Renal cortex interstitium (tissue), 11 donors: ENCODE measurements around the gene FKBP5. TPM values are rescaled to one million over a fixed set of nuclear protein-coding genes. Genes with fewer than 3 reads are reported as not detected.
"Not testable (repeated sequence)": the region's sequence is repeated elsewhere in the genome, so short reads cannot be mapped to it uniquely, and the experiment has no call there.

Experiments
- DNase-seq, 11 donors: peaks; one replicate each; pipeline ENCODE4 v3.0.0-alpha.2; 2013; ENCODE audit warnings: low read depth in 9 of 11, low spot score in 4 of 11; ENCODE audit errors: extremely low read depth in 1 of 11
- polyA plus RNA-seq, 3 donors: library from polyadenylated mRNA; unstranded; fragments of 120-200 nt; gene quantifications; one replicate each; pipeline ENCODE4 v1.2.1, GENCODE V29; 2013; ENCODE audit not compliant: insufficient read length in 3 of 3

The FKBP5 gene
- polyA plus RNA-seq, 3 donors = 18.5 to 31.4 (median 29.8) TPM

DNA sequence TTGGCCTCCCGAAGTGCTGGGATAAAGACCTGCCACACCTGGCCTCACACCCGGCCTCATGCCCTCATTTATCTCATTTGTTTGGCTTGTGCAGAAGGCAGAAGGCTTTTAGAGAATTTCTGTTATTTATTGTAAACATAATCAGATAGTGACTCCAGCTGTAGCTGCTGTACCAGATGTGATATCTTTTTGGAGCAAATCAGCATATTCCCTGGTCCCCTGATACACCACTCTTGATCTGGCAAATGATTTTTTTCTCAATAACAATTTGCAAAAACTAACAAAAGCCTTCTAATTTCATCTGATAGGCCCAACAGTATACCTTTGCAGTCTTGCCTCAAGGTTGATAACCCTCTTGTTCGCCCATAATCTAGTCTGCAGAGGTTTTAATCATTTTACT, 149.5 kb downstream of the FKBP5 start:
- DNase-seq = no peak

DNA sequence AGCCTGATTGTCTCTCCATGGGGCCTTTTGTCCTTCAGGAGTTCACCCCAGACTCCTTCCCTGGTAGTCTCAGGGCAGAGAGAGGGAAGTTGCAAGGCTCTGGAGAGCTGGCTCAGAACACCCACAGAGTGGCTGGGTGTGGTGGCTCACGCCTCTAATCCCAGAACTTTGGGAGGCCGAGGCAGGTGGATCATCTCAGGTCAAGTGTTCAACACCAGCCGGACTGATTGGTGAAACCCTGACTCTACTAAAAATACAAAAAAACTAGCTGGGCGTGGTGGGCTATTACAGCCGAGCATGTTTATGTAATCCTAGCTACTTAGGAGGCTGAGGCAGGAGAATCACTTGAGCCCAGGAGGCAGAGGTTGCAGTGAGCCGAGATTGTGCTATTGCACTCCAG, 152.9 kb downstream of the FKBP5 start:
- DNase-seq = not testable (repeated sequence)

DNA sequence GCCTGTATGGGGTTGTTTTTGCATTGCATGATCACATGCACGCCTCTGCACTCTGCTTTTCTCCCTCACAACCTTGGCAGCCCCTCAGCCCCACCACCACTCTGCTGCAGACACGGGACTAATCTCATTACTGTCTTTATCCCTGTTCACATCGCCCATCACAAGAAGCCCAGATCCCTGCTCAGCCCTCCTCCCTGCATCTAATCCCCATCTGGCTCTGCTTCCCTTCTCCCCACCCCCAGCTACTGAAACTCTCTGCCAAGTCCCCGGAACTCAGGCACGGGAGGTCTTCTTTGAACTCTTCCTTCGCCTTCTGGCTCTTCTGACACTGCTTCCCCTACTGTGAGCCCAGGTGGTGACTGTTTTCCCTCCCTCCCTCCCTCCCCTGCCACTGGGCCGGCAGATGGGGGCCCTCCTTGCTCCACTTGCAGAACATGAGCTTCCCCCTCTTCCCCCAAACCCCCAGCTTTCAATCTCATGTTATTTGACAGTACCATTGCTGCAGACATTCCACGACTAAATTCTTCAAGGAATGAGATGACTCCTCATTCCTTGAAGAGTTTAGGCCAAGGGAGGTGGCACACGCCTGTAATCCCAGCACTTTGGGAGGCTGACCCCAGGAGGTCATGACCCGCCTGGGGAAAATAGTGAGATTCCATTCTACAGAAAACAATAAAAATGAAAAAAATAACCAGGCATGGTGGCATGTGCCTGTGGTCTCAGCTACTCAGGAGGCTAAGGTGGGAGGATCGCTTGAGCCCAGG, 154.1 kb downstream of the FKBP5 start:
- DNase-seq = no peak

DNA sequence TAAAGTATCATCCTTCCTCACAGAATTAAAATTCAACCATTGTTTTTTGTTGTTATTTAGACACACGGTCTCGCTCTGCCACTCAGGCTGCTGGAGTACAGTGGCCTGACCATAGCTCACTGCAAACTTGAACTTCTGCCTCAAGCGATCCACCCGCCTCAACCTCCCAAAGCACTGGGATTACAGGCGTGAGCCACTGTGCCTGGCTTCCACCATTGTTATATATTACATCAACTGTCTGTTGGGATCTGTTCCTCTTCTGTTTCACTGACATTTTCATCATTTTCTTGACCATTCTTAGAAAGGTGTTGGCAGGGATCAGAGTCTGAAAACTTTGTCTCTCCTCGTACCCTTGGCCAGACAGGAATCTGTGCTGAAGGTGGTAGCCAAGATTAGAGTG, 154.7 kb downstream of the FKBP5 start:
- no peak for DNase-seq

DNA sequence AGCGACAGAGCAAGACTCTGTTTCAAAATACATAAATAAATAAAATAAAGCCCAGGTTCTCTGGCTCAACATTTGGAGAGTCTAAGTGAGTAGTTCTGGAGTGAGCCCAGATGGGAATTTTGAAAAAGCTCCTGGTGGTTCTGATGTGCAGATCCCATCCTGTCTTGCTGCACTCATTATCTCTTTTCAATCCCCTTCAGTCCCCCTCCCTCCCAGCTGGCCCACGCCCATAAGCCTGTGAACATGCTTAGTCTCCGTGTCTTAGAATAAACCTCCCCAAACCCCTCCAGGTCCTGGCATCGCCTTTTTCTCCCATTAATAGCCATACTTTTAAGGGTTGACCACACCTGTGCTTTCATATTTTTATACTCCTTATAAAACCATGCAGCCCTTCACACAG, 156.6 kb downstream of the FKBP5 start:
- no peak for DNase-seq

DNA sequence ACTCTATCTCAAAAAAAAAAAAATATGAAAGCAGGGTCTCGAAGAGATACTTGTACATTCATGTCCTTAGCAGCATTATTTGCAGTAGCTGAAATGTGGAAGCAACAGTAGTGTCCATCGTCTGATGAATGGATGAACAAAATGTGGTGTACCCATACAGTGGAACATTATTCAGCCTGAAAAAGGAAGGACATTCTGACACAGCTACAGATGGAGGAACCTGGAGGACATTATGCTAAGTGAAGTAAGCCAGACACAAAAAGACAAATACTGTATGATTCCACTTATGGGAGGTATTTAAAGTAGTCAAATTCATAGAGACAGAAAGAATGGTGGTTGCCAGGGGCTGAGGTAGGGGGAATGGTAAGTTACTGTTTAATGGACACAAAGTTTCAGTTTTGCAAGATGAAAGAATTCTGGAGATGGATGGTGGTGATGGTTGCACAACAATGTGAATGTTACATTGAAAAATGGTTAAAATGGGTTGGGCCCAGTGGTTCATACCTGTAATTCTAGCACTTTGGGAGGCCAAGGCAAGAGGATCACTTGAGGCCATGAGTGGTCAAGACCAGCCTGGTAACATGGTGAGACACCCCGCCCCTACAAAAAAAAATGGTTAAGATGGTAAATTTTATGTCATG, 164.2 kb downstream of the FKBP5 start:
- no peak for DNase-seq

Other genes with a start within 250 kb of the FKBP5 start
- 1 to 10 TPM; 9.1 to 9.8 (median 9.5) TPM for gene FANCE, start 236.6 kb downstream of the FKBP5 start, polyA plus RNA-seq
- 1,000 to 10,000 TPM; 1,816 to 2,096 (median 2,074) TPM for gene RPL10A, start 220.5 kb downstream of the FKBP5 start, polyA plus RNA-seq
- gene TEAD3, start 191.8 kb downstream of the FKBP5 start, polyA plus RNA-seq = 10 to 100 TPM; 39.5 to 54.5 (median 50.2) TPM
- gene TULP1, start 176.0 kb downstream of the FKBP5 start, polyA plus RNA-seq = 1 to 10 TPM; 1.6 to 3.7 (median 3.1) TPM
- gene ARMC12, start 48.1 kb upstream of the FKBP5 start, polyA plus RNA-seq = 1 to 10 TPM in 2 of 3 donors, under 1 TPM in 1; 0.87 to 1.7 (median 1.3) TPM
- under 1 TPM in 2 of 3 donors, not detected in 1; 0.39 to 0.53 TPM for gene CLPSL2, start 87.7 kb upstream of the FKBP5 start, polyA plus RNA-seq
- gene CLPSL1, start 92.1 kb upstream of the FKBP5 start, polyA plus RNA-seq = 1 to 10 TPM in 1 of 3 donors, under 1 TPM in 1, not detected in 1; 0.57 to 1.3 TPM
- gene CLPS, start 108.4 kb upstream of the FKBP5 start, polyA plus RNA-seq = under 1 TPM in 1 of 3 donors, not detected in 2; 0.23 TPM
- under 1 TPM in 2 of 3 donors, not detected in 1; 0.12 to 0.32 TPM for gene LHFPL5, start 116.4 kb upstream of the FKBP5 start, polyA plus RNA-seq
- 10 to 100 TPM; 49.3 to 55.3 (median 53.8) TPM for gene SRPK1, start 232.2 kb upstream of the FKBP5 start, polyA plus RNA-seq